OCI-LY1 (cell line): ENCODE measurements around the gene ANKRD16.
"Not testable (repeated sequence)": the region's sequence is repeated elsewhere in the genome, so short reads cannot be mapped to it uniquely, and the experiment has no call there.

ENCODE experiments used
- H2AFZ ChIP-seq: fragments of 200-600 bp; sonication (generic), shearing (Covaris generic); 2 replicates; pipeline ENCODE4 v1.6.0; 2014; ENCODE audit warnings: antibody characterized with exemption, mild to moderate bottlenecking, low read length
- H3F3A ChIP-seq: fragments of 200-600 bp; sonication (generic), shearing (Covaris generic); 2 replicates; pipeline ENCODE4 v1.6.0; 2014; ENCODE audit warnings: mild to moderate bottlenecking, antibody characterized with exemption, low read length, moderate library complexity; ENCODE audit not compliant: insufficient read depth
- H3K27ac ChIP-seq: fragments of 200-600 bp; sonication (generic); 2 replicates; pipeline ENCODE4 v1.5.1; 2014; ENCODE audit warnings: low read length, mixed run types, mild to moderate bottlenecking, low read depth; ENCODE audit not compliant: poor library complexity, severe bottlenecking
- H3K27me3 ChIP-seq: fragments of 200-600 bp; sonication (generic); 2 replicates; pipeline ENCODE4 v1.6.0; 2014; ENCODE audit warnings: antibody characterized with exemption, mild to moderate bottlenecking, low read length, moderate library complexity; ENCODE audit not compliant: insufficient read depth
- H3K36me3 ChIP-seq: fragments of 200-600 bp; sonication (generic); 2 replicates; pipeline ENCODE4 v1.6.1; 2014; ENCODE audit warnings: mild to moderate bottlenecking, antibody characterized with exemption, low read length, moderate library complexity, mixed read lengths; ENCODE audit not compliant: insufficient read depth
- H3K4me1 ChIP-seq: fragments of 200-600 bp; sonication (generic); 2 replicates; pipeline ENCODE4 v1.5.1; 2014; ENCODE audit warnings: mild to moderate bottlenecking, low read length, moderate library complexity; ENCODE audit not compliant: insufficient read depth, severe bottlenecking
- H3K4me2 ChIP-seq: fragments of 200-600 bp; sonication (generic), shearing (Covaris generic); 2 replicates; pipeline ENCODE4 v1.6.1; 2014; ENCODE audit warnings: low read length
- H3K4me3 ChIP-seq: fragments of 200-600 bp; sonication (generic); 2 replicates; pipeline ENCODE4 v1.5.1; 2014; ENCODE audit warnings: low read length, low read depth, mild to moderate bottlenecking, mixed read lengths; ENCODE audit not compliant: poor library complexity, severe bottlenecking
- H3K79me2 ChIP-seq: fragments of 200-600 bp; shearing (Covaris generic); 2 replicates; pipeline ENCODE4 v1.6.1; 2016; ENCODE audit warnings: mixed run types, low read length, mixed read lengths; ENCODE audit not compliant: insufficient read depth
- H3K9ac ChIP-seq: fragments of 200-600 bp; sonication (generic), shearing (Covaris generic); 2 replicates; pipeline ENCODE4 v1.6.1; 2014; ENCODE audit warnings: mild to moderate bottlenecking, low read length, mixed read lengths
- H3K9me2 ChIP-seq: fragments of 200-600 bp; sonication (generic), shearing (Covaris generic); 2 replicates; pipeline ENCODE4 v1.6.1; 2014; ENCODE audit warnings: low read depth, mild to moderate bottlenecking, low read length, mixed read lengths
- H3K9me3 ChIP-seq: fragments of 200-600 bp; shearing (Covaris generic); 2 replicates; pipeline ENCODE4 v1.6.1; 2014; ENCODE audit warnings: low read length, mixed read lengths
- H4K20me1 ChIP-seq: fragments of 200-600 bp; sonication (generic), shearing (Covaris generic); 2 replicates; pipeline ENCODE4 v1.6.0; 2016; ENCODE audit warnings: mild to moderate bottlenecking, low read length; ENCODE audit not compliant: insufficient read depth
- CTCF ChIP-seq: fragments of 200-600 bp; sonication (generic), shearing (Covaris generic); IDR thresholded peaks from 2 replicates; pipeline ENCODE4 v1.5.1; 2017; ENCODE audit warnings: mild to moderate bottlenecking, antibody characterized with exemption, low read length, moderate library complexity, mixed read lengths
- EZH2 ChIP-seq: fragments of 200-600 bp; sonication (generic), shearing (Covaris generic); IDR thresholded peaks from 2 replicates; pipeline ENCODE4 v1.8.0; 2017; ENCODE audit warnings: borderline replicate concordance, mixed run types, mild to moderate bottlenecking, antibody characterized with exemption, low read length, moderate library complexity, mixed read lengths

ANKRD16 gene

GRCh38 chr10:5911670-5912069 is 22.0 kb upstream of the ANKRD16 start:
- Histone ChIP-seq H3K4me2 (no peak overlapping the region), H3K36me3 (peaks cover 81% of the 10 kb centered on the region), H3K79me2 (no peaks in the 10 kb centered on the region), H3K27ac (no peak overlapping the region), H3K9ac (no peak overlapping the region), H4K20me1 (no peaks in the 10 kb centered on the region), H3K4me1 (no peaks in the 10 kb centered on the region), H3F3A (no peaks in the 10 kb centered on the region), H3K4me3 (no peak overlapping the region), H3K27me3 (no peaks in the 10 kb centered on the region), H3K9me3 (no peaks in the 10 kb centered on the region), H2AFZ (no peak overlapping the region), H3K9me2 (no peaks in the 10 kb centered on the region)
- no peak for TF ChIP-seq CTCF
- no peak for TF ChIP-seq EZH2

- TF ChIP-seq EZH2 (no peak), CTCF (no peak)
- peaks cover 81% of the 10 kb centered on the region for H3K36me3 ChIP-seq
Observed at GRCh38 chr10:5910323-5911100, 20.8 kb upstream of the ANKRD16 start.

GRCh38 chr10:5908676-5909075 is 19.0 kb upstream of the ANKRD16 start:
- H4K20me1 ChIP-seq, H3K27me3 ChIP-seq, H3K4me2 ChIP-seq, H3K79me2 ChIP-seq, H3K9ac ChIP-seq, H3K9me3 ChIP-seq, H3F3A ChIP-seq, H2AFZ ChIP-seq, H3K4me1 ChIP-seq, H3K9me2 ChIP-seq, H3K4me3 ChIP-seq, H3K27ac ChIP-seq: not testable (repeated sequence)
- H3K36me3 ChIP-seq, result peaks cover 66% of the 10 kb centered on the region

More at GRCh38 chr10:5910323-5911100, 20.8 kb upstream of the ANKRD16 start:
- Histone ChIP-seq H4K20me1 (no peaks in the 10 kb centered on the region), H3K4me3 (no peak overlapping the region), H3F3A (no peaks in the 10 kb centered on the region), H3K9me2 (no peaks in the 10 kb centered on the region), H2AFZ (no peak overlapping the region), H3K27ac (no peak overlapping the region), H3K4me1 (no peaks in the 10 kb centered on the region), H3K79me2 (no peaks in the 10 kb centered on the region), H3K9me3 (no peaks in the 10 kb centered on the region), H3K9ac (no peak overlapping the region), H3K4me2 (no peak overlapping the region), H3K27me3 (no peaks in the 10 kb centered on the region)

GRCh38 chr10:5906651-5907050 is 17.0 kb upstream of the ANKRD16 start:
- no peaks in the 10 kb centered on the region for H3K9me2 ChIP-seq
- H2AFZ ChIP-seq, result no peak overlapping the region
- no peaks in the 10 kb centered on the region for H3K9me3 ChIP-seq
- H3K9ac ChIP-seq, result no peak overlapping the region
- H3K36me3 ChIP-seq, result peaks cover 50% of the 10 kb centered on the region
- no peak overlapping the region for H3K27ac ChIP-seq
- TF ChIP-seq EZH2, result no peak
- no peak for TF ChIP-seq CTCF
- H4K20me1 ChIP-seq, result no peaks in the 10 kb centered on the region
- H3K4me2 ChIP-seq, result no peak overlapping the region
- no peaks in the 10 kb centered on the region for H3K79me2 ChIP-seq
- H3K4me3 ChIP-seq, result no peak overlapping the region
- no peaks in the 10 kb centered on the region for H3K4me1 ChIP-seq
- H3F3A ChIP-seq, result no peaks in the 10 kb centered on the region
- H3K27me3 ChIP-seq, result no peaks in the 10 kb centered on the region
